Activated CD4-positive, CD25-positive, alpha-beta regulatory T cell treated with anti-CD3 and anti-CD28 coated beads, Interleukin-2, amount 50 U/mL, for 16 hours (primary cell): Measurements from ENCODE around the gene STX1A.
A peak's percentile ranks its signal among the peaks of the same experiment; 100 is the strongest.

Experiments
- DNase-seq: peaks from one replicate; pipeline ENCODE4 v3.0.0-alpha.2; 2020; ENCODE audit warnings: low read depth, low spot score

The STX1A gene

DNA sequence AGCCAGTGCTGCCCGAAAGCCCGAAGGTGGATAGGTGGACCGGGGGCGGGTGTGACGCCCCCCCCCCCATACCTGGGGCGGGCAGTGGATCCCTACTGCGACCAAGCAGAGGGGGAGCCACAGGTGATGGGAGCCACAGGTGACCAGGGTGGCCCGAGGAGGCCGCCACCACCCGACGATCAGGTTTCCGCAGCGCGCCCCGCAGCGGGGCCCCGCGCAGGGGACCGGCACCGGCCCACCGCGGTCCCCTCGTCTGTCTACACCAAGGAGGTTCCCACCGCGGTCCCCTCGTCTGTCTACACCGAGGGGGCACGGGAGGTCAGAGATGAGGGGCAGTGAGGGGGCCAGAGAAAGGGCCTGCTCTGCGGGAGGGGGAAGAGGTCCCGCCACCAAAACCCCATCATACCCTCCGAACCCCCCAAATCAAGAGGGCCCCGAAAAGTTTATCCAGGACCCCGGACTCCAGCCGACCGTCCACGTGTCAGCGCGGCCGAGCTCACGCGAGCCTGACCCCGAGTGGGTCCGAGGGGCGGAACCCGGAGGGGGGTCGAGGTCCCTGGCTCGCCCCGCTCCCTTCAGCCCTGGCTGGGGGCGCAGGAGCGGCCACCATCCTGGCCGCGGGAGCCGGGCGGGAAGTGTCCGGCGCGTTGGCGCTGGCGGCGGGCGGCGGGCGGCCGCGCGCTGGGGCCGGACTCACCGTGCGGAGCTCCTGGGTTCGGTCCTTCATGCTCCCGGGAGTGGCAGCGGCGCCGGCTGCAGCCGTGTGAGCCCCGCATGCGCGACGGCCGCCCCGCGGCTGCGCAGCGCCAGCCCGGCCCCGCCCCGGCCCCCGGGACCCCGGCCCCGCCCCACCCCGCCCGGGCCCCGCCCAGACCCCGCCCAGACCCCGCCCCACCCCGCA lies at the start of gene STX1A:
TSS of gene STX1A (minus strand) at position 765 of the 901 bp plus-strand sequence. CDS start at position 727, 38 bp downstream.
- DNase-seq: peak; percentile 38

DNA sequence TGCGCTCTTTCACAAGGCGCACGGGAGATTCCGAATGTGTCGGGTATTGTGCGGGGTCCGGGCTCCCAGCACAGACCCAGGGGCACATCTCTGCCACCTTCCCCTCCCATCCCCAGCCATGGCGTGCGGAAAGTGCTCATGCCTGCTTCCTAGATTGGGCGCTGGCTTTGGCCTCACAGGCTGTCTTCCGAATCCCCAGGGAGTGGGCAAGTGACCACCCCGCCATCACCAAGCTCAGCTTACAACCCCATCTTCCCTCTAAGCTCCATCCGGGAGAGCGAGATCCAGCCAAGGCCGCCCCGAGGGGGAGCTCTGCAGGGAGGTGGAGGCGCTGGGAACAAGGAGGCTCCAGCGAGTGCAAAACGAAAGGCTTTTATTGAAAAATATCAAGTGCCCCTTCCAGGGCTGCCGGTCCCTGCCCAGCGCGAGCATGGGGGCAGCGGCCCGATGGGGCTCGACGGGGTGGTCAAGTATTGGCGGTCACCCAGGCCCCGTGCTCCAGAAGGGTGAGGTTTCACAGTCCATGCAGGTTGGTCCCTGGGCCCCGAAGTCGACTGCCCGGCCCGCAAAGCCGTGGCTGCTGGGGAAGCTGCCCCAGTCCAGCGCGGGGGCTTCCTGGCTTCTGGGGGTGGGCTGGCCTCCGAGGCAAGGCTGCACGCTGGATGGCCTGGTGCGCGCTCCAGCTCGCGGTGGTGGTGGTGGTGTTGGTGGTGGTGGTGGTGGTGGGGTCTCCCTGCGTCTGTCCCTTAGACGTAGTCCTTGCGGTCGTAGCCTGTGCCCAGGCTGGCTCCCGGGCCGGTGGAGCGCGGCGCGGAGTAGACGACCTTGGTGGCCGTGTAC lies 49.4 kb upstream of the STX1A start:
- DNase-seq: no peak

- DNase-seq: no peak
Measured at GRCh38 chr7:73766556-73767229, 47.2 kb upstream of the STX1A start.

DNA sequence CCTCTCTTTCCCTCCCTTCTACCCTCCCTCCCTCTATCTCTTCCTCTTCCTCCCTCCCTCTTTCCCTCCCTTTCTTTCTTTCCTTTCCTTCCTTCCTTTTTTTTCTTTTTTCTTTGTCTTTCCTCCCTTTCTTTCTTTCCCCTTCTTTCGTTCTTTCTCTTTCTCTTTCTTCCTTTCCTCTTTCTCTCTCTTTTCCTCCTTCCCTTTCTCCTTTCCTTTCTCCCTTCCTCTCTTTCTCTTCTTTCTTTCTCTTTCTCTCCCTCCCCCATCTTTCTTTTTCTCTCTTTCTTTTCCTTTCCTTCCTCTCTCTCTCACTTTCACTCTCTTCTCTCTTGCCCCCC lies 43.2 kb upstream of the STX1A start:
- DNase-seq: no peak

GRCh38 chr7:73761854-73762658 lies 42.6 kb upstream of the STX1A start:
- no peak for DNase-seq

GRCh38 chr7:73758581-73759138 lies 39.2 kb upstream of the STX1A start:
- DNase-seq: no peak

DNA sequence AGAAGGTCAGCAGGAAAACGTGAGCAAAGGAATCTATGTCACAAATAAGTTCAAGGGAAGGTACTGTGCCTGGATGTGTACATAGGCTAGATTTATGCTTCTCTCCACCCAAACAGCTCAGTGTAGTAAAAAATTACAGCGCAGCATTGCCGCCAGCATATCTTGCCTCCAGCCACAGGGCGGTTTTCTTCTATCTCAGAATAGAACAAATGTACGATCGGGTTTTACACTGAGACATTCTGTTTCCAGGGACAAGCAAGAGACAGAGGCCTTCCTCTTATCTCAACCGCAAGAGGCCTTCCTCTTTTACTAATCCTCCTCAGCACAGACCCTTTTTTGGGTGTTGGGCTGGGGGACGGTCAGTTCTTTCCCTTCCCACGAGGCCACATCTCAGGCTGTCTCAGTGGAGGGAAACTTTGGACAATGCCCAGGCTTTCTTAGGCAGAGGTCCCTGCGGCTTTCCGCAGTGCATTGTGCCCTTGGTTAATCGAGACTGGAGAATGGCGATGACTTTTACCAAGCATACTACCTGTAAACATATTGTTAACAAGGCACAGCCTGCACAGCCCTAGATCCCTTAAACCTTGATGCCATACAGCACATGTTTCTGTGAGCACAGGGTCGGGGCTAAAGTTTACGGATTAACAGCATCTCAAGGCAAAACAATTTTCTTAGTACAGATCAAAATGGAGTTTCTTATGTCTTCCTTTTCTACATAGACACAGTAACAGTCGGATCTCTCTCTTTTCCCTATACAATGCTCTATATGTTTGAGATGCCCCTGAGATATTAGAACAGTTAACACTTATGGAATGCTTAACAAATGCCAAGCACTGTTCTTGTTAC lies 30.7 kb upstream of the STX1A start:
- DNase-seq: no peak

DNA sequence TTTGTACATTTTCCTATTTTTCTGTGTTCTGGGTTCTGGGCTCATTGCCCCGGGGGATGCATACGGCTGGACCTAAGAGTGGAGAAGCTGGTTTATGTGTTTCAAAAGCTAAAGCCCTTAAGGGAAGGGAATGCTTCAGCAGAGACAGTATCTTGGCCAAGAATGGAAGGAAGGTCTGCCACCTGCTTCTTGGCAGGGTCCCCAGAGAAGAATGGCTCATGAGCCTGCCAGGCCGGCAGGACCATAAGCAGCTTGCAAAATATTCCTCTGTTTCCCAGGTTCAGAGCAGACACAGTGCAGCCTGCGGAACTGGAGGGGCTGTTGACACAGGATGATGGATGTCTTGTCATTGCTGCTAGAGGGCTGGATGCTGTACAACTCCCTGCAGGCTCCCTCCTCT lies 26.9 kb upstream of the STX1A start:
- no peak for DNase-seq

GRCh38 chr7:73742753-73743641 lies 23.5 kb upstream of the STX1A start:
- DNase-seq: no peak

- DNase-seq: no peak
Measured at GRCh38 chr7:73742338-73742752, 22.9 kb upstream of the STX1A start.

DNA sequence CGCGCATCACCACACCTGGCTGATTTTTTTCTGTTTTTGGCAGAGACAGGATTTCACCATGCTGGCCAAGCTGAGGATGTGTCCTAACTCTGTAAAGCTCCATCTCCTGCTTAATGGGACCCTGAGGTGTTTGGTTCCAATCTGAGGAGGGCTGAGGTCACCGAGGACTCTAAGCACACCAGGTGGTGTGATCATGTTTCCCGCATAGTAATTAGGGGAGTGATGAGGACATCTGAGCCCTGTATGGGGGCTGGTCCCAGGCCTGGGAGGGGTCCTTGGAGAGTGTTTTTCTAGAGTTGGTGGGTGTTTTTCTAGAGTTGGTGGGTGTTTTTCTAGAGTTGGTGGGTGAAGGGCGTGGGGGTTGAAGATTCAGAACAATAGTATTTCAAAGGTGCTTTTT lies 22.1 kb upstream of the STX1A start:
- no peak for DNase-seq

DNA sequence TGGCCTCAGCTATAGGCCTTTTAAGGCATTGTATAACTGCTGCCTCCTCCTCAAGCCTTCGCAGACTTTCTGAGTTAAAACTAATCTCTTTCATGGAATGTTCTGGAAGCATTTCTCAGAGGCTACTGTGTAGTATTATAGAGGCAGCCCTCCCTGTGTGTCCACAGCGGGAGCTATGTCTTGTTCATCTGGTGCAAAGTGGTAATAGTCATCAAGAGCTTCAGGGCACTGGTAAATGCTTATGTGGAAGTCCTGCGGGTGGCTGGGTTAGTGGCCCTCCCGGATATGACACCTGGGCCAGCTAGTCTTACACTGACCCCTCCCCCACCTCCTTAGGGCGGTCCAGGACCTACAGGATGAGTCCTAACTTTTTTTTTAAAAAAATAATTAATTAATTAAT lies 21.3 kb upstream of the STX1A start:
- DNase-seq: no peak

GRCh38 chr7:73740212-73740611 lies 20.7 kb upstream of the STX1A start:
- DNase-seq: no peak

- no peak for DNase-seq
Measured at GRCh38 chr7:73739387-73739767, 19.9 kb upstream of the STX1A start.

DNA sequence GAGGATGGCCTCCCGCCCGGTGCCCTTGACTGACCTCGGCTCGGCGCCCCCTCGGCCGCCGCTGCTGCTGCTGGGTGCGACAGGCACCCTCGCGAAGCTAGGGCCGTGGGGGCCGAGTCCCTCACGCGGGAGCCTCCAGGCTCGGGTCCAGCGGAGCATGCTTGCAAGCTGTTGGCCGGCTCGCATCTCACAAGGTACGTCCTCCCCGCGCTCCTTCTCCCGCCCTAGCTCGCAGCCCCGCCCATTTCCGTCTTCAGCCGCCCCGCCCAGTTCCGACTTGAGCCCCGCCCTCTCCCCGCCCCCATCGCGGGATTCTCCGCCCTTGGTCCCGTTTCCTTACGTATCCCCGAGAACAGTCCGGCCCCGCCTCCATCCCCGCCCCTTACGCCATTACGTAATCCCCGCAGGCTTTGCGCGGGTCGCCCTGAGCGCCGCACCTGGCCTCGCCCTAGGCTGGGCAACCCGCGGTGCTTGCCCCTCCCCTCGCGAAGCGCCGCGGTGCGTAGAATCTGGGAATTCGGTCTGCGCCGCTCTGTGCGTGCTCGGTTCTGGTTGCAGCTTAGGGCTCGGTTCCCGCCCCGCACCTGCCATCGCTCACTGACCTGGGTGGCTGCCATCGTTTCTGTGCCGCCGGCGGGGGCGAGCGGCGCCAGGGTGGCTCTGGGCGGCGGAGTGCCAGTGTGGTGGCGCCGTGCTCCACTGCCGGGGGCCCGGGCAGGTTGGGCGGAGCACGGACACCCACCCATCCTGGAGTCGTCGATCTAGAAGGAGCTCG lies 19.3 kb upstream of the STX1A start, which contains the start of gene ABHD11:
TSS of gene ABHD11 (minus strand) at position 191 of the 775 bp plus-strand sequence. CDS start at position 159, 32 bp downstream.
- DNase-seq: peak; percentile 99

DNA sequence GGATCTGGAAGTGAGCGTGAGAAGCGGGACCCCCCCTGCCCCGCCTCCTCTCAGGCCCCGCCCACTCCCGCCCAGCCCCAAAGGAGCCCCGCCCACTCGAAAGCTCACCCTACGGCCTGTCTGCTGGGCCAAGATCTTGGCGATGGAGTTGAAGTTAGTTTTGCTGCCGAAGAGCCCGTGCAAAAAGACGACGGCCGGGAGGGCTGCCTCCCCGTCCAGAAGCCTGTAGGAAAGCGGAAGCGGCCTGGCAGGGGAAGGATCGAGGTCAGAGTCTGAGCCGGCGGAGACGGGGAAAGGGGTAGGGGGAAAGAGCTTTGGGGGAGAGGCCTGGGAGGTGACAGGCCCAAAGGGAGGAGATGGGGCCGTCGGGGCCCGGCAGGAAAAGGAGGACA lies 18.7 kb upstream of the STX1A start:
- no peak for DNase-seq

DNA sequence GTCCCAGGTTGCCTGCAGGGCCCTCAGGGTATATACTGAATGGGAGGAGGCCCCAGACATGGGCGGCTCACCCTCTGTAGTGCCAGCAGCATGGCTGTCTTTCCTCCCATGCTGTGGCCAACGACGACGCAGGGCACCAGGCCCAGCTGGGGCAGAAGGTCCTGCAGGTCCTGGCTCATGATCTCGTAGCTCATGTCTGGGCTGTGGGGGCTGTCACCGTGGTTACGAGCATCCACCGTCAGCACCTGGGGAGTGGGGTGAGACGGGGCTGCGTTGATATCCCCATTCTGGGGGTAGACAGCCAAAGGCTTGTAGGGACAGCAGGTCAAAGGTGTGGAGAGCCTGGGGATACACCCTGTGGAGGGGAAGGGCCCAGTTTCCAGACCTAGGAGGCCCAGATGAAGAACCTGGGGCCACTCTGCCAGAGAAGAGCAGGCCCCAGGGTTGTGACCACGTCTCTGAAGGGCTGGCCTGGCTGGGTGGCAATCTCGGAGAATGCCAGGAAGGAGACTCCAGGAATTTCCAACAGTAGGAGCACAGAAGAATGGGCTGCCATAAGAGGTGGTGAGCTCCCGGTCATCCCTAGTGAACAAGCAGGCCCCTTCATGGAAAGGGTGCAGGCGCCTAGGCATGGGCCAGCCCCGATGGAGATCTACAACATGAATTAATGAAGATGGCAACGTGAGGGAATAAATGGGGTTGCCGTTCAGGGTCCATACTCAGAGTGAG lies 18.2 kb upstream of the STX1A start:
- no peak for DNase-seq
